HepG2 (cell line): Measurements from ENCODE around the gene IQGAP3.

Source experiments
- CEBPB ChIP-seq: IDR thresholded peaks from 2 replicates; pipeline ENCODE4 v1.6.1; 2011; ENCODE audit warnings: low read depth, low read length, improper control_type of control experiment, borderline replicate concordance
- EP300 ChIP-seq, 3 experiments: sonication (generic) in 1 of 3; formaldehyde crosslinking in 1 of 3; IDR thresholded peaks; 2 replicates each; pipeline versions ENCODE4 v1.5.1 to v1.6.1; 2011 to 2020; ENCODE audit warnings: low read depth in 2 of 3, low read length in 2 of 3, borderline replicate concordance in 1 of 3, improper control_type of control experiment in 1 of 3, mild to moderate bottlenecking in 1 of 3, missing genetic modification reagents in 1 of 3, moderate library complexity in 1 of 3
- MAZ ChIP-seq, 2 experiments: sonication (generic) in 1 of 2; formaldehyde crosslinking in 1 of 2; IDR thresholded peaks; 2 replicates each; pipeline versions ENCODE4 v1.5.0 to v1.6.1; 2012 to 2020; ENCODE audit warnings: low read depth in 2 of 2, mild to moderate bottlenecking in 2 of 2, borderline replicate concordance in 1 of 2, improper control_type of control experiment in 1 of 2, low read length in 1 of 2, missing genetic modification reagents in 1 of 2, moderate library complexity in 1 of 2
- RFX1 ChIP-seq: fragments of 450-650 bp; IDR thresholded peaks from 2 replicates; pipeline ENCODE4 v1.6.1; 2017
- ZNF296 ChIP-seq: sonication (generic); formaldehyde crosslinking; conservative IDR thresholded peaks from 2 replicates; pipeline ENCODE4 v1.5.0; 2020; ENCODE audit warnings: mild to moderate bottlenecking, missing genetic modification reagents
- TF ChIP-seq, protein P1 (sequence below): sonication (generic); formaldehyde crosslinking; IDR thresholded peaks from 2 replicates; pipeline ENCODE4 v1.8.0; 2022; ENCODE audit warnings: mild to moderate bottlenecking, missing genetic modification reagents; ENCODE audit not compliant: insufficient replicate concordance

DNA sequence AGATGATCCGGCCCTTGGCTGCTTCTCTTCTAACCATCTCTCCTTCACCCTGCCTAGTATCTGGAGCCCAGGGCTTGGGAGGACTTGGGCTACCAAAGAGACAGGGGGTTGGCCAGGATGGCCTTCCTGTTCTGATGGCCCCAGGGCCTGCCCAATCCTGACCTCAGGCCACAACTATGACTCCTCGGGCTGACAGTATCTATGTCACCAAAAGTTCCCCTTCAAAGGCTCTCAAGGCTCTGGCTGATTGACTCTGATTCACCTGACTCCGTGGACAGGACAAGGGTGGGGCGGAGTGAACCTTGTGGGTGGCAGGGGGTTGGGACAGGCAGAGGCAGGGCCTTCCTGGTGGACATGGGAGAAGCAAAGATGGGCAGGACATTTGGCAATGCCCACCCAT is 84.5 kb downstream of the IQGAP3 start:
- TF ChIP-seq MAZ (IDR thresholded peaks at IDR 0.05; ENCODE audit: borderline replicate concordance, low read depth, low read length) (no peak), MAZ (CRISPR knock-in tag; IDR thresholded peaks at IDR 0.05; ENCODE audit: low read depth) (no peak), CEBPB (no peak), RFX1 (no peak), EP300 (IDR thresholded peaks at IDR 0.05; ENCODE audit: low read depth in 2 of 2, low read length in 2 of 2) (no peak), EP300 (CRISPR knock-in tag; IDR thresholded peaks at IDR 0.05; ENCODE audit: borderline replicate concordance) (no peak), ZNF296 (CRISPR knock-in tag) (no peak)
- TF ChIP-seq, protein P1, sequence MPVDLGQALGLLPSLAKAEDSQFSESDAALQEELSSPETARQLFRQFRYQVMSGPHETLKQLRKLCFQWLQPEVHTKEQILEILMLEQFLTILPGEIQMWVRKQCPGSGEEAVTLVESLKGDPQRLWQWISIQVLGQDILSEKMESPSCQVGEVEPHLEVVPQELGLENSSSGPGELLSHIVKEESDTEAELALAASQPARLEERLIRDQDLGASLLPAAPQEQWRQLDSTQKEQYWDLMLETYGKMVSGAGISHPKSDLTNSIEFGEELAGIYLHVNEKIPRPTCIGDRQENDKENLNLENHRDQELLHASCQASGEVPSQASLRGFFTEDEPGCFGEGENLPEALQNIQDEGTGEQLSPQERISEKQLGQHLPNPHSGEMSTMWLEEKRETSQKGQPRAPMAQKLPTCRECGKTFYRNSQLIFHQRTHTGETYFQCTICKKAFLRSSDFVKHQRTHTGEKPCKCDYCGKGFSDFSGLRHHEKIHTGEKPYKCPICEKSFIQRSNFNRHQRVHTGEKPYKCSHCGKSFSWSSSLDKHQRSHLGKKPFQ (CRISPR knock-in tag) = no peak
